GM12873 (cell line): ENCODE data around the gene ETS2.

ENCODE experiments used
- CTCF ChIP-seq: IDR thresholded peaks from 2 replicates; pipeline ENCODE4 v1.5.1; 2012; ENCODE audit warnings: low read depth, mild to moderate bottlenecking, moderate library complexity, low read length, control low read depth; ENCODE audit not compliant: insufficient read depth; ENCODE audit errors: missing control alignments

ETS2 gene

GRCh38 chr21:38831526-38832467 is 26.1 kb downstream of the ETS2 start:
- no peak for TF ChIP-seq CTCF

- no peak for TF ChIP-seq CTCF
Observed at GRCh38 chr21:38832664-38833063, 26.9 kb downstream of the ETS2 start.

GRCh38 chr21:38833117-38833516 is 27.4 kb downstream of the ETS2 start:
- TF ChIP-seq CTCF, result no peak

- no peak for TF ChIP-seq CTCF
Observed at GRCh38 chr21:38834725-38835124, 29.0 kb downstream of the ETS2 start.

- TF ChIP-seq CTCF, result no peak
Observed at GRCh38 chr21:38837806-38838461, 32.2 kb downstream of the ETS2 start.

GRCh38 chr21:38838598-38839327 is 33.0 kb downstream of the ETS2 start:
- TF ChIP-seq CTCF, result no peak
